Measurements from ENCODE around the gene DCAF16. TPM values are rescaled to one million over a fixed set of nuclear protein-coding genes. Genes with fewer than 3 reads are reported as not detected.

Gene DCAF16
- polyA plus RNA-seq, 1 experiment, result 20.6 TPM

GRCh38 chr4:17761062-17761461, 49.5 kb downstream of the DCAF16 start:
- TF ChIP-seq CTCF (IDR thresholded peaks at IDR 0.05; ENCODE audit: insufficient read depth, low read depth, low read length), result no peak
- Histone ChIP-seq H3K4me3 (ENCODE audit: low read depth, low read length) (no peak overlapping the region), H3K27me3 (ENCODE audit: control insufficient read depth, insufficient read depth, low read length) (peaks cover 2% of the 10 kb centered on the region; the same call in 1 of the 2 replicates), H3K36me3 (ENCODE audit: control insufficient read depth, insufficient read depth, low read length) (no peaks in the 10 kb centered on the region)
- ChIA-PET CTCF (no interaction called here), POLR2A (no interaction called here)
- DNase-seq (ENCODE audit: low read depth), result no peak

GRCh38 chr4:17760626-17761025, 49.9 kb downstream of the DCAF16 start:
- Histone ChIP-seq H3K27me3 (ENCODE audit: control insufficient read depth, insufficient read depth, low read length) (0 out of 2 replicates have a peak, but pooled peaks cover 2% of the 10 kb centered on the region), H3K4me3 (ENCODE audit: low read depth, low read length) (no peak overlapping the region), H3K36me3 (ENCODE audit: control insufficient read depth, insufficient read depth, low read length) (no peaks in the 10 kb centered on the region)
- POLR2A ChIA-PET, result no interaction called here
- no peak for DNase-seq (ENCODE audit: low read depth)
- no peak for TF ChIP-seq CTCF (IDR thresholded peaks at IDR 0.05; ENCODE audit: insufficient read depth, low read depth, low read length)
- CTCF ChIA-PET, result no interaction called here

GRCh38 chr4:17758485-17758884, 52.1 kb downstream of the DCAF16 start:
- CTCF ChIA-PET, result no interaction called here
- no peaks in the 10 kb centered on the region for H3K36me3 ChIP-seq (ENCODE audit: control insufficient read depth, insufficient read depth, low read length)
- DNase-seq (ENCODE audit: low read depth), result no peak
- TF ChIP-seq CTCF (IDR thresholded peaks at IDR 0.05; ENCODE audit: insufficient read depth, low read depth, low read length), result no peak
- POLR2A ChIA-PET, result no interaction called here
- H3K4me3 ChIP-seq (ENCODE audit: low read depth, low read length), result no peak overlapping the region
- 0 out of 2 replicates have a peak, but pooled peaks cover 2% of the 10 kb centered on the region for H3K27me3 ChIP-seq (ENCODE audit: control insufficient read depth, insufficient read depth, low read length)

GRCh38 chr4:17757621-17758020, 52.9 kb downstream of the DCAF16 start:
- Histone ChIP-seq H3K27me3 (ENCODE audit: control insufficient read depth, insufficient read depth, low read length) (0 out of 2 replicates have a peak, but pooled peaks cover 2% of the 10 kb centered on the region), H3K36me3 (ENCODE audit: control insufficient read depth, insufficient read depth, low read length) (no peaks in the 10 kb centered on the region), H3K4me3 (ENCODE audit: low read depth, low read length) (no peak overlapping the region)
- TF ChIP-seq CTCF (IDR thresholded peaks at IDR 0.05; ENCODE audit: insufficient read depth, low read depth, low read length), result no peak
- DNase-seq (ENCODE audit: low read depth), result no peak
- POLR2A ChIA-PET, result no interaction called here
- CTCF ChIA-PET, result no interaction called here

GRCh38 chr4:17753646-17754045, 56.9 kb downstream of the DCAF16 start:
- CTCF ChIA-PET, result no interaction called here
- POLR2A ChIA-PET, result no interaction called here
- DNase-seq (ENCODE audit: low read depth), result no peak
- no peak overlapping the region for H3K4me3 ChIP-seq (ENCODE audit: low read depth, low read length)
- H3K27me3 ChIP-seq (ENCODE audit: control insufficient read depth, insufficient read depth, low read length), result no peaks in the 10 kb centered on the region; the same call in 1 of the 2 replicates
- no peak for TF ChIP-seq CTCF (IDR thresholded peaks at IDR 0.05; ENCODE audit: insufficient read depth, low read depth, low read length)
- H3K36me3 ChIP-seq (ENCODE audit: control insufficient read depth, insufficient read depth, low read length), result no peaks in the 10 kb centered on the region

Other genes with a start within 250 kb of the DCAF16 start
- gene LAP3, start 233.6 kb downstream of the DCAF16 start, polyA plus RNA-seq (2011; rRNA removed), result 42.8 and 52.8 TPM in 2 replicates
- 9.0 and 20.0 TPM in 2 replicates for gene MED28, start 196.1 kb downstream of the DCAF16 start, polyA plus RNA-seq (2011; rRNA removed)
- 0.01 and 0.02 TPM in 2 replicates for gene FAM184B, start 29.1 kb downstream of the DCAF16 start, polyA plus RNA-seq (2011; rRNA removed)
- gene NCAPG, start 222 bp upstream of the DCAF16 start, polyA plus RNA-seq (2011; rRNA removed), result 7.8 and 14.4 TPM in 2 replicates
- gene LCORL, start 211.0 kb upstream of the DCAF16 start, polyA plus RNA-seq (2011; rRNA removed), result 2.0 and 3.1 TPM in 2 replicates